OCI-LY1 (cell line): ENCODE measurements around the gene CBLC.

ENCODE experiments used
- EZH2 ChIP-seq: fragments of 200-600 bp; sonication (generic), shearing (Covaris generic); IDR thresholded peaks from 2 replicates; pipeline ENCODE4 v1.8.0; 2017; ENCODE audit warnings: borderline replicate concordance, mixed run types, mild to moderate bottlenecking, antibody characterized with exemption, low read length, moderate library complexity, mixed read lengths
- TF ChIP-seq, protein P1 (sequence below): fragments of 200-600 bp; sonication (generic), shearing (Covaris generic); IDR thresholded peaks from 2 replicates; pipeline ENCODE4 v1.5.1; 2017; ENCODE audit warnings: mild to moderate bottlenecking, antibody characterized with exemption, low read length, moderate library complexity, mixed read lengths

DNA sequence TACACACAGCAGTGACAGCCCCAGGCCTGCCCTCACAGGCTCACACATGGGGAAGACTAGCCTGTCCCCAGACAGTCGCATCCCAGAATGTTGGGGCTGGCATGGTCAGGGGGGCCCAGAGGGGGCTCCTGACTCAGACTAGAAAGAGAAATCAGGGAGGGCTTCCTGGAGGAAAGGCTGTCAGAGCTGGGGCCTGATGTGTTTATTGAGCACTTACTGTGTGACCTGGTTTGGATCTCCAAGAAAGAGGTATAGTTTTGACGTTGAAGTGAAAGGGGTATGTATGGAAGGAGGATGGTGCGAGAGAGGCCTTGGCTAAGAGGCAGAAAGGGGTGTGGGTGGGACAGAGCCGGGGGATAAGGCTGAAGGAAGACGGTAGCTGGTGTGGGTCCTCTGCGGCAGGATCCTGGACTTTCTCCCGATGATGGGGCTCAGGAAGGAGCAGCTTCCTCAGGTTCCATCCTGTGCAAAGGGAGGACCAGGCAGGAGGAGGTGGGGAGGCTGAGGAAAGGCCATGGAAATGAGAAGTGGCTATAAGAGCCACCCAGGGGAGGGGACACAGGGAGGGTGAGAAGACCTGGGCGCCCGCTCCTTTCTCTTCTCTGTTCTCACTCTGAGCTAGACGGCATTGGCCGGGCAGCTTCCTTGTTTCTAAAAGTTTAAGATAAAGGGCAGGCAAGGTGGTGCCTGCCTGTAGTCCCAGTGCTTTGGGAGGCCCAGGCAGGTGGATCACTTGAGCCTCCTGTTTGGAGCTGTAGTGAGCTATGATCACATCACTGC lies 45.3 kb upstream of the CBLC start:
- TF ChIP-seq, protein P1, sequence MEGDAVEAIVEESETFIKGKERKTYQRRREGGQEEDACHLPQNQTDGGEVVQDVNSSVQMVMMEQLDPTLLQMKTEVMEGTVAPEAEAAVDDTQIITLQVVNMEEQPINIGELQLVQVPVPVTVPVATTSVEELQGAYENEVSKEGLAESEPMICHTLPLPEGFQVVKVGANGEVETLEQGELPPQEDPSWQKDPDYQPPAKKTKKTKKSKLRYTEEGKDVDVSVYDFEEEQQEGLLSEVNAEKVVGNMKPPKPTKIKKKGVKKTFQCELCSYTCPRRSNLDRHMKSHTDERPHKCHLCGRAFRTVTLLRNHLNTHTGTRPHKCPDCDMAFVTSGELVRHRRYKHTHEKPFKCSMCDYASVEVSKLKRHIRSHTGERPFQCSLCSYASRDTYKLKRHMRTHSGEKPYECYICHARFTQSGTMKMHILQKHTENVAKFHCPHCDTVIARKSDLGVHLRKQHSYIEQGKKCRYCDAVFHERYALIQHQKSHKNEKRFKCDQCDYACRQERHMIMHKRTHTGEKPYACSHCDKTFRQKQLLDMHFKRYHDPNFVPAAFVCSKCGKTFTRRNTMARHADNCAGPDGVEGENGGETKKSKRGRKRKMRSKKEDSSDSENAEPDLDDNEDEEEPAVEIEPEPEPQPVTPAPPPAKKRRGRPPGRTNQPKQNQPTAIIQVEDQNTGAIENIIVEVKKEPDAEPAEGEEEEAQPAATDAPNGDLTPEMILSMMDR = no peak
- no peak for TF ChIP-seq EZH2
